Karpas-422 (cell line): ENCODE data around the gene DDX56. TPM values are rescaled to one million over a fixed set of nuclear protein-coding genes. Genes with fewer than 3 reads are reported as not detected.

ENCODE experiments used
- DNase-seq: peaks from one replicate; pipeline ENCODE4 v3.0.0-alpha.2; 2015
- H2AFZ ChIP-seq: fragments of 200-600 bp; sonication (generic); 2 replicates; pipeline ENCODE4 v1.6.1; 2014; ENCODE audit warnings: antibody characterized with exemption, low read length, mixed read lengths
- H3K27ac ChIP-seq: fragments of 200-600 bp; sonication (generic); 2 replicates; pipeline ENCODE4 v1.5.1; 2014; ENCODE audit warnings: mild to moderate bottlenecking, low read length, moderate library complexity
- H3K27me3 ChIP-seq: fragments of 200-600 bp; sonication (generic); 2 replicates; pipeline ENCODE4 v1.6.1; 2014; ENCODE audit warnings: low read length, mixed read lengths
- H3K36me3 ChIP-seq: fragments of 200-600 bp; sonication (generic); 2 replicates; pipeline ENCODE4 v1.6.1; 2014; ENCODE audit warnings: low read length, mixed read lengths; ENCODE audit not compliant: insufficient read depth
- H3K4me1 ChIP-seq: fragments of 200-600 bp; sonication (generic); 2 replicates; pipeline ENCODE4 v1.6.1; 2014; ENCODE audit warnings: mild to moderate bottlenecking, low read length, mixed read lengths
- H3K4me2 ChIP-seq: fragments of 200-600 bp; sonication (generic); 2 replicates; pipeline ENCODE4 v1.6.1; 2014; ENCODE audit warnings: low read length, low read depth, mild to moderate bottlenecking; ENCODE audit not compliant: poor library complexity, severe bottlenecking
- H3K4me3 ChIP-seq: fragments of 200-600 bp; sonication (generic); 2 replicates; pipeline ENCODE4 v1.5.1; 2014; ENCODE audit warnings: mild to moderate bottlenecking, antibody characterized with exemption, low read length, mixed read lengths
- H3K79me2 ChIP-seq: fragments of 200-600 bp; sonication (generic); 2 replicates; pipeline ENCODE4 v1.6.1; 2014; ENCODE audit warnings: mild to moderate bottlenecking, low read length, mixed read lengths
- H3K9ac ChIP-seq: fragments of 200-600 bp; sonication (generic); 2 replicates; pipeline ENCODE4 v1.6.0; 2014; ENCODE audit warnings: low read length
- H3K9me2 ChIP-seq: fragments of 200-600 bp; sonication (generic), shearing (Covaris generic); replicated peaks from 2 replicates; pipeline ENCODE4 v1.6.0; 2014; ENCODE audit warnings: mild to moderate bottlenecking, low read length, moderate library complexity; ENCODE audit not compliant: insufficient read depth
- H3K9me3 ChIP-seq: fragments of 300-700, 200-600 bp; sonication (generic); 2 replicates; pipeline ENCODE4 v1.6.1; 2014; ENCODE audit warnings: low read length, mixed read lengths
- H4K20me1 ChIP-seq: fragments of 200-600 bp; sonication (generic); 2 replicates; pipeline ENCODE4 v1.6.1; 2014; ENCODE audit warnings: mild to moderate bottlenecking, antibody characterized with exemption, low read length, low read depth; ENCODE audit not compliant: insufficient read depth
- total RNA-seq: library from RNA; depleted of rRNA; stranded (reverse); fragments of >200 nt; shearing (Covaris generic); gene quantifications from 2 replicates; pipeline ENCODE4 v1.2.3, GENCODE V29; 2014; ENCODE audit warnings: low replicate concordance

Gene DDX56
- total RNA-seq, 1 experiment from 2014 or later, result 66.8 TPM

DNA sequence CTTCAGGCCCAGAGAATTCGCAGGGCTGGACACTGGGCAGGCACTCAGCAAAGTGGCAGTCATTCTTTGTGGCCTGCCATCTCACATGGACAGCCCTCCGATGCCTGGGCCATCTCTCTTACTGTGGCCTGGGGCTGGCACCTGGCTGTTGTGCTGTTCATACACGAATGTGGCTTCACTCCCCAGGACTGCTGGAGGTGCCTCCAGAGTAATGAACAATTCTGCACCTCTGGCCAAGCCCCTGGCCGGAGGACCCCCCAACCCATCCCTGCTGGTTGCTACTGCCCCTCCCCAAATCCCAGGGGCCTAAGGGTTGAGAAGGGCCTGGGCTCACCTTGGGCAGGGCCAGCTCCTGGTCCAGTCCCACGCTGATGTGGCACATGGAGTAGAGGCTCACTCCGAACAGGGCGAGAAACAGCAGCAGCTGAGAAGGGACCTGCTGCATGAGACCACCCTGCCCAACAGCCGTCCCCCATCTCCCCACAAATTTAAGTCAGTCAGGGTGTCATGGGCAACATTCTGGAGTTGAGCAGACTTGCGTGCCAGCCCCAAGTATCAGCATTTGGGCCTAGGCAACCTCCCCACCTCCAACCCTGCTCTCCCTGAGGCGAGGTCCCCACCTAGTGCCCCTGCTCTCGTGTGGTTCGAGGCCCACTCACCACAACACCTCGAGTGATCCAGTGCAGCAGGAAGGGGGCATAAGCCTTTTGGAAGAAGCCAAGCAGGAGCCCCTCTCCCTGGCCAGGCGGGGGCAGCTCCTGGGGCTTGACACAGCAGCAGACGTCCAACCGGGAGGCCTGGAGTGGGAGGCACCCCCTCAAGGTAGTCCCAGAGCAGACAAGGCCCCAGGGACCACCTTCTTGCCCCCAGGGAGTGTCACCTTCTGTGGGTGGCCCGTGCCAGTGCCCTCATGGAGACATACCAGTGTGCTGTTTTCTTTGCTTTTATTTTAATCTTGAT, 42.0 kb downstream of the DDX56 start:
- Histone ChIP-seq H2AFZ (no peak overlapping the region), H3K9me3 (no peaks in the 10 kb centered on the region), H3K27ac (no peak overlapping the region), H3K9ac (no peak overlapping the region), H3K36me3 (no peaks in the 10 kb centered on the region), H3K4me2 (no peak overlapping the region), H3K9me2 (no peaks in the 10 kb centered on the region), H3K4me1 (no peaks in the 10 kb centered on the region), H3K27me3 (no peaks in the 10 kb centered on the region), H3K4me3 (no peak overlapping the region), H4K20me1 (no peaks in the 10 kb centered on the region), H3K79me2 (no peaks in the 10 kb centered on the region)
- DNase-seq, result no peak

DNA sequence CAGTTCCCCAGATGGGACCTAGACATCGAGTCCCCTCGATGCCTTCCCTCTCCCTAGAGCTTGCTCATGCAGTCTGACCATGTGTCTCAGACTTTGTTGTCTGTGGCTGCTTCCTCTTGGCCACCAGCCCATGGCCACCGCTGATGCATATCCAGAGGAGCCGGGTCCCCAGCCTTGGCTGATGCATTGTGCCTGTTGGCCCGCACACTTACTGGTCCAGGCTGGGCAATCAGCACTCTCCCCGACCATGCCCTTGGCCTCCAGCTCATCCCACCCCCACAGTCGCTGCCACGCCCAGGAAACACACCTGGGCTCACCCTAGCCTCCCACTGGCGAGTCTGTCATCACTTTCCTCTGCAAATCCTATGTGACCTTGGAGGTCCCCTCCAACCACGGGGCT, 42.7 kb downstream of the DDX56 start:
- Histone ChIP-seq H3K4me1 (no peaks in the 10 kb centered on the region), H3K27me3 (no peaks in the 10 kb centered on the region), H2AFZ (no peak overlapping the region), H3K79me2 (no peaks in the 10 kb centered on the region), H3K4me2 (no peak overlapping the region), H3K36me3 (no peaks in the 10 kb centered on the region), H3K9me2 (no peaks in the 10 kb centered on the region), H3K4me3 (no peak overlapping the region), H3K27ac (no peak overlapping the region), H4K20me1 (no peaks in the 10 kb centered on the region), H3K9ac (no peak overlapping the region), H3K9me3 (no peaks in the 10 kb centered on the region)
- DNase-seq, result no peak

DNA sequence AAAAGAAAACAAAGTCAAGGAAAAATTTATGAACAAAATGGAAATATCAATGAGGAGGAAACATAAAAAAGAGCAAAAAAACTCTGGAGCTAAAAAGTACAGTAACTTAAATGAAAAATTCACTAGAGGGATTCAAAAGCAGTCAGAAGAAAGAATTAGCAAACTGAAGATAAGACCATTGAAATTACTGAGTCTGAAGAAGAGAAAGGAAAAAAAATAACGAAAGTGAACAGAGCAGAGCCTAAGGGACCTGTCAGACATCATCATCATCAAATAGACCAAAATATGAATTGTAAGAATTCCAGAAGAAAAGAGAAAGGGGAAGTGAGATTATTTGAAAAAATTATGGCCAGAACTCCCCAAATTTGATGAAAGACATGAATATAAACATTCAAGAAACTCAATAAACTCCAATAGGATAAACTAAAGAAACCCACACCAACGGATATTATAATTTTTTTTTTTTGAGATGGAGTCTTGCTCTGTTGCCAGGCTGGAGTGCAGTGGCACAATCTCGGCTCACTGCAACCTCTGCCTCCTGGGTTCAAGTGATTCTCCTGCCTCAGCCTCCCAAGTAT, 48.8 kb downstream of the DDX56 start:
- DNase-seq, result no peak
- no peak overlapping the region for H2AFZ ChIP-seq
- H3K9me3 ChIP-seq, result peaks cover 3% of the 10 kb centered on the region; the same call in 1 of the 2 replicates
- H3K27me3 ChIP-seq, result no peaks in the 10 kb centered on the region
- no peaks in the 10 kb centered on the region for H3K9me2 ChIP-seq
- H3K27ac ChIP-seq, result no peak overlapping the region
- no peak overlapping the region for H3K4me2 ChIP-seq
- H3K4me1 ChIP-seq, result no peaks in the 10 kb centered on the region
- H3K36me3 ChIP-seq, result no peaks in the 10 kb centered on the region
- H4K20me1 ChIP-seq, result no peaks in the 10 kb centered on the region
- H3K4me3 ChIP-seq, result no peak overlapping the region
- no peaks in the 10 kb centered on the region for H3K79me2 ChIP-seq
- no peak overlapping the region for H3K9ac ChIP-seq

DNA sequence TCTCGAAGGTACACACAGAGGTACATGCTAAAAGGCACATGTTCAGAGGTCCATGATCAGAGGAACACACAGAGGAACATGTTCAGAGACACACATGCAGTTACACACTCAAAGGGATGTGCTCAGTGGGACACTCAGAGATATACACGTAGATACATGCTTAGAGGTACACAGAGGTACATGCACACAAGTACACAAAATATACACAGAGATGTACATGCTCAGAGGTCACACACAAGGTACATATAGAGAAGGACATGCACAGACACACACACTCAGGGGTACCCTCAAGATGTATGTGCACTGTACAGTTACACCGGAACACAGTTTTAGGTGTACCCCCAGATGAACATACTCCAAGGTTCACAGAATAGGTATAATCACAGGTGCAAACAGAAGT, 51.4 kb downstream of the DDX56 start:
- Histone ChIP-seq H4K20me1 (no peaks in the 10 kb centered on the region), H3K4me1 (no peaks in the 10 kb centered on the region), H3K9me3 (peaks cover 3% of the 10 kb centered on the region; the same call in 1 of the 2 replicates), H3K4me3 (no peak overlapping the region), H2AFZ (no peak overlapping the region), H3K9ac (no peak overlapping the region), H3K27ac (no peak overlapping the region), H3K79me2 (no peaks in the 10 kb centered on the region), H3K27me3 (no peaks in the 10 kb centered on the region), H3K4me2 (no peak overlapping the region), H3K9me2 (no peaks in the 10 kb centered on the region), H3K36me3 (no peaks in the 10 kb centered on the region)
- DNase-seq, result no peak

DNA sequence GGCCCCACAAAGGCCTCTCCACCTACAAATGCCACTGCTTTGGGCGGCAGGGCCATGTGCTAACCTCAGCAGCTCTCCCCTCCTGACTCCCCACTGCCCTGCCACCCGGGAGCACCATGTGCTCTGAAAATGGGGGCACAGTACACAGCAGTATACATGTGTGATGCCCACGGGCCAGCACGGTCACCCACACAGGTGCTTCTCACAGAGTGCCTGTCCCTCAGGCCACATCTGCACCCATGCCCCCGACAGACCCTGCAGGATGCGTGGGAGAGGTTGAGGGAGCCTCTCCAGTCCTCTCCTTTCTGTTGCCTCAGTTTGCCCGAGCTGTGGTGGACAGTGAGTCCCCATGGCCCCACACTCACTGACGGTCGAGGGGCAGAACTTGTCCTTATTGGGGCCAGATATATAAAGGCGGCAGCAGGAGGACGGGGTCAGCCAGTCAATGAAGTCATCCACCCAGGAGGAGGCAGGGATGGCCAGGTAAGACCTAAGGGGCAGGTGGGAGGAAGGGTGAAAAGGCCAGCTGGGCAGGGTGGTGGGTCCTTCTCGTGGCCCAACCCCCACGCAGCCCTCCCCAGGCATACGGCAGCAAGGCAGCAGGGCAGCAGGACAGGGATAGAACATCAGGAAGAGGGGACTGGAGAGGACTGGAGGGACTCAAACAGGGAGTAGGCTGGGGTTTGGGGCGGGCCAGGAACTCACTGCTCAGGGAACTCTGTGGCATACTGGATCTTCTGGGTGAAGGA, 52.2 kb downstream of the DDX56 start:
- Histone ChIP-seq H3K9ac (no peak overlapping the region), H3K4me2 (no peak overlapping the region), H2AFZ (no peak overlapping the region)

DNA sequence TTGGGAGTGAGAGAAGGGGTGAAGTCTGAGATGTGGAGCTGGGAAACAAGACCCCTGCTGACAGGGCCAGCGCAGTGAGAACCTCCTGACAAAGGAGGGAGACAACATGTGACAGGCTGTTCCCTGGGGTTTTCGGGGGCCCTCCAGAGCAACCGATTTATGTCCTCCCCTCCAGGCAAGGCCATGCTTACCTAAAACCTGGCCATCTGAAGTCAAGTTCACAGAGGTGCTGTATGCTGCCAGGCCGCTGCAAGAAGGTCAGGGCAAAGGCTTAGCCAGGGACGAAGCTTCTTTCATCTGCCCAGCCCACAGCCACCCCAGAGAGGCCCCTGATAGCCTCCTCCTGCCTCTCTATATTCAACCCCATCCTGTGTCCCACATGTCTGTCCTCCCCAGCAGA, 53.1 kb downstream of the DDX56 start:
- Histone ChIP-seq H3K9ac (no peak overlapping the region), H3K9me2 (no peaks in the 10 kb centered on the region), H2AFZ (no peak overlapping the region), H3K79me2 (no peaks in the 10 kb centered on the region), H3K9me3 (peaks cover 3% of the 10 kb centered on the region; the same call in 1 of the 2 replicates), H3K4me2 (no peak overlapping the region), H4K20me1 (no peaks in the 10 kb centered on the region), H3K4me3 (no peak overlapping the region), H3K27ac (no peak overlapping the region), H3K4me1 (no peaks in the 10 kb centered on the region), H3K27me3 (no peaks in the 10 kb centered on the region), H3K36me3 (no peaks in the 10 kb centered on the region)
- DNase-seq, result no peak

More for the DNA sequence above, 52.2 kb downstream of the DDX56 start:
- Histone ChIP-seq H3K36me3 (no peaks in the 10 kb centered on the region), H3K4me3 (no peak overlapping the region), H3K79me2 (no peaks in the 10 kb centered on the region), H3K9me3 (peaks cover 3% of the 10 kb centered on the region; the same call in 1 of the 2 replicates), H3K27ac (no peak overlapping the region), H4K20me1 (no peaks in the 10 kb centered on the region), H3K4me1 (no peaks in the 10 kb centered on the region), H3K27me3 (no peaks in the 10 kb centered on the region), H3K9me2 (no peaks in the 10 kb centered on the region)
- DNase-seq, result no peak

DNA sequence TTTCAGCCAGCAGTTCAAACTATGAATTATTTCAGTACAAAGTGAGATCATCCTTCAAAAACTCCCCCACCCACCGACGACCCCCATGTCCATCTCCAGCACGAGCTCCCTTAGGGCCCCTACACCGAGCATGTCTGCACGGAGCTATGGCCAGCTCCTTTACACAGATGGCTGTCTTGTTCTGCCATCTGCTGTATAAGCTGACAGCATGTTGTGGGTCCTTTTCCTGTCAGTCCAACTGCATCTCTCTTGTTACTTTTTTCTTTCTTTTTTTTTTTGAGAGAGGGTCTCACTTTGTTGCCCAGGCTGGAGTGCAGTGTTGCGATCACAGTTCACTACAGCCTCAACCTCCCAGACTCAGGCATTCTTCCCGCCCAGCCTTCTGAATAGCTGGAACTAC, 54.2 kb downstream of the DDX56 start:
- H3K36me3 ChIP-seq, result no peaks in the 10 kb centered on the region
- H3K4me3 ChIP-seq, result no peak overlapping the region
- no peak overlapping the region for H3K9ac ChIP-seq
- no peak overlapping the region for H3K27ac ChIP-seq
- no peaks in the 10 kb centered on the region for H3K79me2 ChIP-seq
- H3K27me3 ChIP-seq, result no peaks in the 10 kb centered on the region
- no peak for DNase-seq
- no peak overlapping the region for H2AFZ ChIP-seq
- no peak overlapping the region for H3K4me2 ChIP-seq
- H4K20me1 ChIP-seq, result no peaks in the 10 kb centered on the region
- H3K9me3 ChIP-seq, result no peaks in the 10 kb centered on the region
- no peaks in the 10 kb centered on the region for H3K9me2 ChIP-seq
- H3K4me1 ChIP-seq, result no peaks in the 10 kb centered on the region

DNA sequence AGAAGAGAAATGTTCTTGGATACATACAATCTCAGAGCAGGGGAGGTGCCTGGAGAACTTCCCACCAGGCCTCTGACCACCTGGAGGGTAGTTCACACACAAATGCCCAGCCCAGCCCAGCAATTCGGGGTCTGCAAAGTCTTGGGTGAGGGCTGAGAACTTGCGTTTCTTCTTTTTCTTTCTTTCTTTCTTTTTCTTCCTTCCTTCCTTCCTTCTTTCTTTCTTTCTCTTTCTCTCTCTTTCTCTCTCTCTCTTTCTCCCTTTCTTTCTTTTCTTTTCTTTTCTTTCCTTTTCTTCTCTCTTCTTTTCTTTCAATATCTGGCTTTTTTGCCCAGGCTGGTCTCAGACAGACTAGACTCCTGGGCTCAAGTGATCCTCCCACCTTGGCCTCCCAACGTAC, 54.9 kb downstream of the DDX56 start:
- DNase-seq, result no peak
- H3K36me3 ChIP-seq, result no peaks in the 10 kb centered on the region
- no peak overlapping the region for H3K4me3 ChIP-seq
- H3K9ac ChIP-seq, result no peak overlapping the region
- no peaks in the 10 kb centered on the region for H3K4me1 ChIP-seq
- H3K4me2 ChIP-seq, result no peak overlapping the region
- H3K27ac ChIP-seq, result no peak overlapping the region
- H3K9me3 ChIP-seq, result no peaks in the 10 kb centered on the region
- no peak overlapping the region for H2AFZ ChIP-seq
- no peaks in the 10 kb centered on the region for H3K27me3 ChIP-seq
- no peaks in the 10 kb centered on the region for H3K9me2 ChIP-seq
- no peaks in the 10 kb centered on the region for H3K79me2 ChIP-seq
- H4K20me1 ChIP-seq, result no peaks in the 10 kb centered on the region
